Stimulated activated CD4-positive, alpha-beta T cell treated with anti-CD3 and anti-CD28 coated beads, Interleukin-15, amount 100 ng/mL, for 24 hours (primary cell): ENCODE measurements around the gene RNF40.

Experiments used
- DNase-seq: peaks from one replicate; pipeline ENCODE4 v3.0.0-alpha.2; 2020

Gene RNF40

GRCh38 chr16:30741461-30741914 is 20.6 kb upstream of the RNF40 start:
- no peak for DNase-seq

GRCh38 chr16:30743716-30744115 is 18.4 kb upstream of the RNF40 start:
- DNase-seq, result no peak

GRCh38 chr16:30744183-30744582 is 17.9 kb upstream of the RNF40 start:
- DNase-seq, result no peak

GRCh38 chr16:30745082-30745481 is 17.0 kb upstream of the RNF40 start:
- DNase-seq, result no peak

GRCh38 chr16:30746638-30747175 is 15.4 kb upstream of the RNF40 start:
- no peak for DNase-seq

GRCh38 chr16:30747331-30747730 is 14.8 kb upstream of the RNF40 start:
- DNase-seq, result no peak

- DNase-seq, result peak; percentile 99
These were observed 14.1 kb upstream of the RNF40 start, which contains the start of gene PHKG2 for GRCh38 chr16:30747799-30748633. TSS of gene PHKG2 (plus strand) at chr16:30748425. CDS start at chr16:30748821, 396 bp downstream.

GRCh38 chr16:30748634-30749445 is 13.3 kb upstream of the RNF40 start:
- peak; percentile 49 for DNase-seq

GRCh38 chr16:30750201-30750600 is 11.9 kb upstream of the RNF40 start:
- no peak for DNase-seq

- DNase-seq, result no peak
These were observed 11.2 kb upstream of the RNF40 start for GRCh38 chr16:30750876-30751465.

GRCh38 chr16:30753596-30753995 is 8.5 kb upstream of the RNF40 start:
- DNase-seq, result no peak

- no peak for DNase-seq
These were observed 6.0 kb upstream of the RNF40 start for GRCh38 chr16:30755955-30756780.

GRCh38 chr16:30756781-30757100 is 5.4 kb upstream of the RNF40 start:
- DNase-seq, result no peak

- DNase-seq, result no peak
These were observed 4.8 kb upstream of the RNF40 start for GRCh38 chr16:30757316-30757715.

GRCh38 chr16:30758988-30759491 is 3.1 kb upstream of the RNF40 start:
- no peak for DNase-seq

GRCh38 chr16:30760001-30760559 is 2.0 kb upstream of the RNF40 start:
- DNase-seq, result no peak

- no peak for DNase-seq
These were observed 1.3 kb upstream of the RNF40 start for GRCh38 chr16:30760577-30761426.

GRCh38 chr16:30761427-30761927 is 645 bp upstream of the RNF40 start:
- peak; percentile 67 for DNase-seq

GRCh38 chr16:30762991-30763725 is 1.0 kb downstream of the RNF40 start:
- no peak for DNase-seq

GRCh38 chr16:30764086-30764485 is 2.0 kb downstream of the RNF40 start:
- no peak for DNase-seq
